Measurements from ENCODE around the gene MNX1.

DNA sequence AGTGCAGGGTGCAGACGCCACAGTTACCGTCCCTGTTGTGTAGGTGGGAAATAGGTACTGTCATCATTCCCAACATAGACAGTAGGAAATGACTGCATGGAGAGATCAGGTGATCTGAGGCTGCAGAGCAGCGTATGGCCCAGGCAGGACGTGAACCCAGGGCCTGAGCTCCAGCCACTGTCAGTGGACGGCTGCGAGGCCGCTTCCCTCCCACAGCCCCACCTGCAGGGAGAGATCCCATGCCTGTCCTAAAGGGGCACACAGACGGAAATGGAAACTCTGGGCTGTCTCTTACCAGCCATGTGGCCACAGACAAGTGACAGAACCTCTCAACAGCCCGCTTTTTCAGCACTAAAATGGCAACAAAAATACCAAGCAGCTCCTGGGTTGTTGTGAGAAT, 44.5 kb upstream of the MNX1 start:
- TF ChIP-seq, protein P1, sequence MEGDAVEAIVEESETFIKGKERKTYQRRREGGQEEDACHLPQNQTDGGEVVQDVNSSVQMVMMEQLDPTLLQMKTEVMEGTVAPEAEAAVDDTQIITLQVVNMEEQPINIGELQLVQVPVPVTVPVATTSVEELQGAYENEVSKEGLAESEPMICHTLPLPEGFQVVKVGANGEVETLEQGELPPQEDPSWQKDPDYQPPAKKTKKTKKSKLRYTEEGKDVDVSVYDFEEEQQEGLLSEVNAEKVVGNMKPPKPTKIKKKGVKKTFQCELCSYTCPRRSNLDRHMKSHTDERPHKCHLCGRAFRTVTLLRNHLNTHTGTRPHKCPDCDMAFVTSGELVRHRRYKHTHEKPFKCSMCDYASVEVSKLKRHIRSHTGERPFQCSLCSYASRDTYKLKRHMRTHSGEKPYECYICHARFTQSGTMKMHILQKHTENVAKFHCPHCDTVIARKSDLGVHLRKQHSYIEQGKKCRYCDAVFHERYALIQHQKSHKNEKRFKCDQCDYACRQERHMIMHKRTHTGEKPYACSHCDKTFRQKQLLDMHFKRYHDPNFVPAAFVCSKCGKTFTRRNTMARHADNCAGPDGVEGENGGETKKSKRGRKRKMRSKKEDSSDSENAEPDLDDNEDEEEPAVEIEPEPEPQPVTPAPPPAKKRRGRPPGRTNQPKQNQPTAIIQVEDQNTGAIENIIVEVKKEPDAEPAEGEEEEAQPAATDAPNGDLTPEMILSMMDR (conservative IDR thresholded peaks at IDR 0.05), result no peak
- TF ChIP-seq EZH2 (IDR thresholded peaks at IDR 0.05; ENCODE audit: low read depth), result no peak
